ENCODE measurements around the gene PDIA3.

PDIA3 gene

GRCh38 chr15:43772624-43773023, 26.4 kb downstream of the PDIA3 start:
- H3K4me3 ChIP-seq (IDR thresholded peaks at IDR 0.05; ENCODE audit: insufficient read depth, low read depth, low read length), result no peak overlapping the region
- peaks cover 3% of the 10 kb centered on the region for H3K4me1 ChIP-seq (ENCODE audit: low read depth, poor library complexity, severe bottlenecking)
- no peak for TF ChIP-seq CTCF (conservative IDR thresholded peaks at IDR 0.05; ENCODE audit: low read depth, low read length)
- peaks cover 8% of the 10 kb centered on the region; the same call in 1 of the 2 replicates for H3K36me3 ChIP-seq (ENCODE audit: insufficient read depth)
- no peaks in the 10 kb centered on the region for H3K79me2 ChIP-seq (ENCODE audit: insufficient read depth, low read depth)
- H2AFZ ChIP-seq (ENCODE audit: low read depth), result no peak overlapping the region
- H3K9ac ChIP-seq, result no peak overlapping the region
- H3K27me3 ChIP-seq (ENCODE audit: insufficient read depth, low read depth), result no peaks in the 10 kb centered on the region
- no peak overlapping the region for H3K4me2 ChIP-seq
- 0 out of 2 replicates have a peak, but pooled peaks cover 4% of the 10 kb centered on the region for H4K20me1 ChIP-seq (ENCODE audit: insufficient read depth)
- H3K27ac ChIP-seq, result no peak overlapping the region

DNA sequence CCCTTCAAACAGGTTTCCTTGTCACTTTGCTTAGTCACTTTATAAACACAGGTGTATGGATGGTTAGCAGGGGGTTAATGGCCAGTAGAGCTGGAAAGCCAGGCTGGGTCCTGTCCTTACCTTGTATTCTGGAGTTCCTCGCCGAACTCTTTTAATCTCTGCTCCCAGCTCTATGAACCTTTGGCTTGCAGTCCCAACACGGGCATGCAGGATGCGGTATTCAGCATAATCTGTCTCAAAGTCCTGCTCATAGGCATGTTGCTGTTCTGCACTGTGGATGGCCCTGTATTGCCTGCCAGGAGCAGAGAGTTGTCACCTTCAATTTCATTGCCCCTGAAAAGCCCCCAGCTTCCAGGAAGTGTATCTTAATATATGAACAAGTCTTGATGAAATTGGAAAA, 27.8 kb downstream of the PDIA3 start:
- Histone ChIP-seq H3K4me3 (IDR thresholded peaks at IDR 0.05; ENCODE audit: insufficient read depth, low read depth, low read length) (no peak overlapping the region), H3K4me2 (no peak overlapping the region), H3K27ac (no peak overlapping the region), H3K4me1 (ENCODE audit: low read depth, poor library complexity, severe bottlenecking) (peaks cover 10% of the 10 kb centered on the region), H4K20me1 (ENCODE audit: insufficient read depth) (0 out of 2 replicates have a peak, but pooled peaks cover 4% of the 10 kb centered on the region), H2AFZ (ENCODE audit: low read depth) (no peak overlapping the region), H3K79me2 (ENCODE audit: insufficient read depth, low read depth) (no peaks in the 10 kb centered on the region), H3K36me3 (ENCODE audit: insufficient read depth) (peaks cover 8% of the 10 kb centered on the region; the same call in 1 of the 2 replicates), H3K9ac (no peak overlapping the region), H3K27me3 (ENCODE audit: insufficient read depth, low read depth) (peaks cover 8% of the 10 kb centered on the region)
- no peak for TF ChIP-seq CTCF (conservative IDR thresholded peaks at IDR 0.05; ENCODE audit: low read depth, low read length)

DNA sequence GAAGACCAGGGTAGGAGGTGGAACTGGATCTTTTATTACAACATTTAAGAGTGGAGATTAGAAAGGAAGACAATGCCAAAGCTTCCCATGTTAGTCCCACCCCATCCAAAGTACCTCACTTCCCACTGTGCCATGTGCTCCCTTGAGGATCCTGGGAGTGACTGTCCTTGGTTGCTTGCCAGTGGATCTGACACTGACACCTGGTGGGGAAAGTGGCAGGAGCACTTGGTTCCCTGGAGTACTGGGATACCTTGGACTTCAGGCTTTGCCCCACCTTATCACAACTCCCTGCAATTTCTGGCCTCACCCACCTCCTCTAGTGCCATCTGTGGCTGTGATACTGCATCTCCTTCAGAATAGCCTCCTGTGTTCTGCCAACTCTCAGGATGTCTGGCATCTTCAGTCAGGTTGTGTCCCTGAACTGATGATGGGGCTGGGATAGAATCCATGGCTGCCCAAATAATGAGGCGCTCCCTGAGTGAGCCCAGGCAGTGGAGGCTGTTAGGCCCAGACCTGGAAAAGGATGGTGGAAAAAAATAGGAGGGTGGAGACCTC, 29.2 kb downstream of the PDIA3 start:
- Histone ChIP-seq H3K79me2 (ENCODE audit: insufficient read depth, low read depth) (no peaks in the 10 kb centered on the region), H3K27ac (no peak overlapping the region), H3K9ac (no peak overlapping the region), H3K4me2 (no peak overlapping the region), H3K4me1 (ENCODE audit: low read depth, poor library complexity, severe bottlenecking) (peaks cover 10% of the 10 kb centered on the region), H2AFZ (ENCODE audit: low read depth) (no peak overlapping the region), H4K20me1 (ENCODE audit: insufficient read depth) (0 out of 2 replicates have a peak, but pooled peaks cover 4% of the 10 kb centered on the region), H3K36me3 (ENCODE audit: insufficient read depth) (no peaks in the 10 kb centered on the region; the same call in 1 of the 2 replicates), H3K4me3 (IDR thresholded peaks at IDR 0.05; ENCODE audit: insufficient read depth, low read depth, low read length) (no peak overlapping the region), H3K27me3 (ENCODE audit: insufficient read depth, low read depth) (peaks cover 20% of the 10 kb centered on the region)
- no peak for TF ChIP-seq CTCF (conservative IDR thresholded peaks at IDR 0.05; ENCODE audit: low read depth, low read length)

- Histone ChIP-seq H3K4me1 (ENCODE audit: low read depth, poor library complexity, severe bottlenecking) (peaks cover 10% of the 10 kb centered on the region), H3K9ac (no peak overlapping the region), H3K27me3 (ENCODE audit: insufficient read depth, low read depth) (peaks cover 27% of the 10 kb centered on the region), H3K4me3 (IDR thresholded peaks at IDR 0.05; ENCODE audit: insufficient read depth, low read depth, low read length) (no peak overlapping the region), H3K4me2 (no peak overlapping the region), H3K27ac (no peak overlapping the region), H3K36me3 (ENCODE audit: insufficient read depth) (no peaks in the 10 kb centered on the region; the same call in 1 of the 2 replicates), H4K20me1 (ENCODE audit: insufficient read depth) (0 out of 2 replicates have a peak, but pooled peaks cover 4% of the 10 kb centered on the region), H2AFZ (ENCODE audit: low read depth) (no peak overlapping the region), H3K79me2 (ENCODE audit: insufficient read depth, low read depth) (no peaks in the 10 kb centered on the region)
- TF ChIP-seq CTCF (conservative IDR thresholded peaks at IDR 0.05; ENCODE audit: low read depth, low read length), result no peak
Observed at GRCh38 chr15:43776101-43776717, 30.0 kb downstream of the PDIA3 start.
